GM13976 (cell line): ENCODE results near the gene CRHR1.

ENCODE experiments used
- DNase-seq: peaks from one replicate; pipeline ENCODE4 v3.0.0; 2012; ENCODE audit warnings: low spot score
- in situ Hi-C: fragments of 300-500 bp; cut with MboI; formaldehyde crosslinking; loops from one replicate; pipeline ENCODE4 v1.12.0; 2022; ENCODE audit warnings: low sequenced_read_pairs, mixed read lengths, inconsistent platforms; ENCODE audit not compliant: unreplicated experiment
- TF ChIP-seq, protein P1 (sequence below): IDR thresholded peaks from 2 replicates; pipeline ENCODE4 v1.5.1; 2012; ENCODE audit warnings: borderline replicate concordance, mild to moderate bottlenecking; ENCODE audit not compliant: insufficient read depth; ENCODE audit errors: extremely low read depth, missing control alignments, control extremely low read depth

The CRHR1 gene

GRCh38 chr17:45757431-45758218, 26.5 kb upstream of the CRHR1 start:
- in situ Hi-C loops = no loop called here
- TF ChIP-seq, protein P1, sequence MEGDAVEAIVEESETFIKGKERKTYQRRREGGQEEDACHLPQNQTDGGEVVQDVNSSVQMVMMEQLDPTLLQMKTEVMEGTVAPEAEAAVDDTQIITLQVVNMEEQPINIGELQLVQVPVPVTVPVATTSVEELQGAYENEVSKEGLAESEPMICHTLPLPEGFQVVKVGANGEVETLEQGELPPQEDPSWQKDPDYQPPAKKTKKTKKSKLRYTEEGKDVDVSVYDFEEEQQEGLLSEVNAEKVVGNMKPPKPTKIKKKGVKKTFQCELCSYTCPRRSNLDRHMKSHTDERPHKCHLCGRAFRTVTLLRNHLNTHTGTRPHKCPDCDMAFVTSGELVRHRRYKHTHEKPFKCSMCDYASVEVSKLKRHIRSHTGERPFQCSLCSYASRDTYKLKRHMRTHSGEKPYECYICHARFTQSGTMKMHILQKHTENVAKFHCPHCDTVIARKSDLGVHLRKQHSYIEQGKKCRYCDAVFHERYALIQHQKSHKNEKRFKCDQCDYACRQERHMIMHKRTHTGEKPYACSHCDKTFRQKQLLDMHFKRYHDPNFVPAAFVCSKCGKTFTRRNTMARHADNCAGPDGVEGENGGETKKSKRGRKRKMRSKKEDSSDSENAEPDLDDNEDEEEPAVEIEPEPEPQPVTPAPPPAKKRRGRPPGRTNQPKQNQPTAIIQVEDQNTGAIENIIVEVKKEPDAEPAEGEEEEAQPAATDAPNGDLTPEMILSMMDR = no peak
- DNase-seq = no peak

- DNase-seq = no peak
- TF ChIP-seq, protein P1 = no peak
- in situ Hi-C loops = no loop called here
Observed at GRCh38 chr17:45758544-45758943, 25.6 kb upstream of the CRHR1 start.

- in situ Hi-C loops = no loop called here
- TF ChIP-seq, protein P1 = no peak
- DNase-seq = no peak
Observed at GRCh38 chr17:45759761-45760160, 24.4 kb upstream of the CRHR1 start.

DNA sequence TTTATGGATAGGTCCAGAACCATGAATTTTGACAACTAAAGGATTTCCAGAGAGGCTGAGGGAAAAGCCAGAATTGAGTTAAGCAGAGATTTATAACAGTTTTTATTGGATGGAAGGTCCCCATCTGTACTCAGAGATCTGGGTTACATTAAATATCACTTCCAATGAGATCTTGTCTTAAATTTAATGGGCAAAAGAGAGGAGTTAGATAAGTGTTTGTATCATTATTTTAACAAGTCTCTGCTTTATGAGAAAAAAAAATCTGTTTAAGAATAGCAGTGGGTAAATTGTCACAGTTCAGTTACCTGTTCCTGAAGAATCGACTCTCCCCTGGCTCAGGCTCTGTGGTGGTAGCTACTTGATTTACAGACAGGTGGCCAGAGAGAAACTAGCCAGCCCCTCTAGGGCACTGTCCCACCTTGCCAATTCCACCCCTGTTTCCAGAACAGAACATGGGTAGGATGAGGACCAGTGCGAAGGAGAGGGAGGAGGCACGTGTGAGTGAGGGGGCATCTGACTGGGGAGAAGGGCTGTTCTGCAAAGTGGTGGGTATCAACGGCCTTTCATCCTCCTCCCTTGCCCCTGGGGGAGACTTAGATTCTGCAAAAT, 22.1 kb upstream of the CRHR1 start:
- in situ Hi-C loops = no loop called here
- DNase-seq = no peak
- TF ChIP-seq, protein P1 = no peak

- in situ Hi-C loops = no loop called here
- TF ChIP-seq, protein P1 = no peak
- no peak for DNase-seq
Observed at GRCh38 chr17:45763182-45763581, 20.9 kb upstream of the CRHR1 start.

DNA sequence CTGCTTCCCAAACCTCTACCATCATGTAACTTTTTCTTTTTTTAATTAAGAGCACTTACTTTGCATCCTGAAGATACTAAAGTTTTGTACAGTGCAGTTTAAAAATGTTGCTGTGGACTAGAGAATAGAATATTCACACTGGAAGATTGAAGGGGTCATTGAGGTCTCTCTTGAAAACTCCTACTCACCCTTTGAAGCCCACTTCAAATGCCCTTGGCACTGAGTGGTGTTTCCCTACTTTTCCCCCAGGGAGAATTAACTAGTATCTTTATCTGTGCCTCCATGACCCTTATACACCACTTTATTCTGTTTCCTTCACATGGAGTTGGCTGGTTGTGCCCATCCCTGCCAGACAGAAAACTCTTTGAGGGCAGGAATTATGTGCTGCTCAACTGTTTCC, 19.6 kb upstream of the CRHR1 start:
- TF ChIP-seq, protein P1 = no peak
- no peak for DNase-seq
- in situ Hi-C loops = no loop called here
